HG03558 (cell line): ENCODE data around the gene ZC3H12D.
"Not testable (repeated sequence)": the region's sequence is repeated elsewhere in the genome, so short reads cannot be mapped to it uniquely, and the experiment has no call there.

Experiments
- ATAC-seq: cut with Tn5 transposase; IDR thresholded peaks from one replicate; pipeline ENCODE4 v1.9.1; 2021; ENCODE audit warnings: moderate number of reproducible peaks; ENCODE audit not compliant: unreplicated experiment; ENCODE audit errors: extremely low read depth

The ZC3H12D gene

GRCh38 chr6:149445095-149445466 is 39.7 kb downstream of the ZC3H12D start:
- ATAC-seq, result no peak

GRCh38 chr6:149444360-149445094 is 40.3 kb downstream of the ZC3H12D start:
- not testable (repeated sequence) for ATAC-seq

GRCh38 chr6:149443411-149444181 is 41.2 kb downstream of the ZC3H12D start:
- no peak for ATAC-seq

GRCh38 chr6:149441740-149442139 is 43.1 kb downstream of the ZC3H12D start:
- no peak for ATAC-seq

GRCh38 chr6:149440735-149441671 is 43.8 kb downstream of the ZC3H12D start:
- no peak for ATAC-seq

GRCh38 chr6:149439626-149440025 is 45.2 kb downstream of the ZC3H12D start:
- no peak for ATAC-seq

GRCh38 chr6:149438855-149439254 is 46.0 kb downstream of the ZC3H12D start:
- ATAC-seq, result no peak

GRCh38 chr6:149437212-149437611 is 47.6 kb downstream of the ZC3H12D start:
- ATAC-seq, result no peak

GRCh38 chr6:149436647-149437046 is 48.2 kb downstream of the ZC3H12D start:
- no peak for ATAC-seq

GRCh38 chr6:149435919-149436586 is 48.8 kb downstream of the ZC3H12D start:
- no peak for ATAC-seq

GRCh38 chr6:149433881-149434280 is 50.9 kb downstream of the ZC3H12D start:
- ATAC-seq, result no peak

GRCh38 chr6:149433405-149433804 is 51.4 kb downstream of the ZC3H12D start:
- no peak for ATAC-seq

GRCh38 chr6:149431905-149432775 is 52.7 kb downstream of the ZC3H12D start:
- ATAC-seq, result no peak

GRCh38 chr6:149429427-149430360 is 55.1 kb downstream of the ZC3H12D start:
- no peak for ATAC-seq

GRCh38 chr6:149428606-149429005 is 56.2 kb downstream of the ZC3H12D start:
- ATAC-seq, result no peak

- ATAC-seq, result no peak
Measured at GRCh38 chr6:149425754-149426153, 59.1 kb downstream of the ZC3H12D start.

GRCh38 chr6:149425224-149425623 is 59.6 kb downstream of the ZC3H12D start:
- ATAC-seq, result no peak

GRCh38 chr6:149423964-149424440 is 60.8 kb downstream of the ZC3H12D start:
- ATAC-seq, result no peak
